Measurements from ENCODE around the gene TRABD2B.
"Not testable (repeated sequence)": the region's sequence is repeated elsewhere in the genome, so short reads cannot be mapped to it uniquely, and the experiment has no call there.

Gene TRABD2B

GRCh38 chr1:47967864-47968555, 29.2 kb downstream of the TRABD2B start:
- DNase-seq (ENCODE audit: low spot score) = no peak

- DNase-seq (ENCODE audit: low spot score) = no peak
These were observed 31.4 kb downstream of the TRABD2B start for GRCh38 chr1:47965816-47966215.

- no peak for DNase-seq (ENCODE audit: low spot score)
These were observed 32.5 kb downstream of the TRABD2B start for GRCh38 chr1:47964636-47965035.

- DNase-seq (ENCODE audit: low spot score) = no peak
These were observed 33.4 kb downstream of the TRABD2B start for GRCh38 chr1:47963568-47964358.

GRCh38 chr1:47962750-47963492, 34.3 kb downstream of the TRABD2B start:
- DNase-seq (ENCODE audit: low spot score) = no peak

- not testable (repeated sequence) for DNase-seq (ENCODE audit: low spot score)
These were observed 35.4 kb downstream of the TRABD2B start for GRCh38 chr1:47961835-47962234.

GRCh38 chr1:47956491-47956890, 40.7 kb downstream of the TRABD2B start:
- DNase-seq (ENCODE audit: low spot score) = not testable (repeated sequence)

- DNase-seq (ENCODE audit: low spot score) = no peak
These were observed 43.5 kb downstream of the TRABD2B start for GRCh38 chr1:47953661-47954060.

GRCh38 chr1:47951545-47952235, 45.5 kb downstream of the TRABD2B start:
- DNase-seq (ENCODE audit: low spot score) = no peak

- no peak for DNase-seq (ENCODE audit: low spot score)
These were observed 46.2 kb downstream of the TRABD2B start for GRCh38 chr1:47951026-47951425.

- no peak for DNase-seq (ENCODE audit: low spot score)
These were observed 46.7 kb downstream of the TRABD2B start for GRCh38 chr1:47950471-47950870.

- DNase-seq (ENCODE audit: low spot score) = no peak
These were observed 49.1 kb downstream of the TRABD2B start for GRCh38 chr1:47948126-47948525.

GRCh38 chr1:47947531-47947930, 49.7 kb downstream of the TRABD2B start:
- no peak for DNase-seq (ENCODE audit: low spot score)

GRCh38 chr1:47944561-47944960, 52.6 kb downstream of the TRABD2B start:
- no peak for DNase-seq (ENCODE audit: low spot score)

GRCh38 chr1:47942240-47942629, 55.0 kb downstream of the TRABD2B start:
- DNase-seq (ENCODE audit: low spot score) = no peak

GRCh38 chr1:47941609-47942239, 55.5 kb downstream of the TRABD2B start:
- no peak for DNase-seq (ENCODE audit: low spot score)

GRCh38 chr1:47940779-47941178, 56.4 kb downstream of the TRABD2B start:
- no peak for DNase-seq (ENCODE audit: low spot score)

- no peak for DNase-seq (ENCODE audit: low spot score)
These were observed 56.9 kb downstream of the TRABD2B start for GRCh38 chr1:47940326-47940725.

- DNase-seq (ENCODE audit: low spot score) = no peak
These were observed 58.7 kb downstream of the TRABD2B start for GRCh38 chr1:47938520-47938919.

- no peak for DNase-seq (ENCODE audit: low spot score)
These were observed 59.5 kb downstream of the TRABD2B start for GRCh38 chr1:47937586-47938254.

- DNase-seq (ENCODE audit: low spot score) = no peak
These were observed 60.2 kb downstream of the TRABD2B start for GRCh38 chr1:47936916-47937551.
